Measurements from ENCODE around the gene GPR142.
A peak's percentile ranks its signal among the peaks of the same experiment; 100 is the strongest.

Gene GPR142

DNA sequence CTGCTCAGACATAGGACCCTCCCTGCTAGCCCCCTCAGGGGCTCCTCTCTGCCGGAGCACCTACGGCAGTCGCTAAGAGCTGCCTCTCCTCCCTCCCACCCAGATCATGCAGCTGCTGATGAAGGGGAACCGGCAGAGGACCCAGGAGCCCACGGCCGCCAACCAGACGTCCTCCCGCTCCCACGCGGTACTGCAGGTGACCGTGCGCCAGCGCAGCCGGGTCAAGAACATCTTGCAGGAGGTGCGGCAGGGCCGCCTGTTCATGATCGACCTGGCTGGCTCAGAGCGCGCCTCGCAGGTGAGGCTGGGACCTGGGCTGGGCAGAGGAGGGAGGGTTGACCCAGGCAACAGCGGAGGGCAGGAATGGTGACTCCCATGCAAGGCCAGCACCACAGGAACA lies 22.6 kb upstream of the GPR142 start:
- no peaks in the 10 kb centered on the region for H3K27me3 ChIP-seq (ENCODE audit: insufficient read depth, low read depth, severe bottlenecking)
- DNase-seq, result no peak
- TF ChIP-seq, protein P1, sequence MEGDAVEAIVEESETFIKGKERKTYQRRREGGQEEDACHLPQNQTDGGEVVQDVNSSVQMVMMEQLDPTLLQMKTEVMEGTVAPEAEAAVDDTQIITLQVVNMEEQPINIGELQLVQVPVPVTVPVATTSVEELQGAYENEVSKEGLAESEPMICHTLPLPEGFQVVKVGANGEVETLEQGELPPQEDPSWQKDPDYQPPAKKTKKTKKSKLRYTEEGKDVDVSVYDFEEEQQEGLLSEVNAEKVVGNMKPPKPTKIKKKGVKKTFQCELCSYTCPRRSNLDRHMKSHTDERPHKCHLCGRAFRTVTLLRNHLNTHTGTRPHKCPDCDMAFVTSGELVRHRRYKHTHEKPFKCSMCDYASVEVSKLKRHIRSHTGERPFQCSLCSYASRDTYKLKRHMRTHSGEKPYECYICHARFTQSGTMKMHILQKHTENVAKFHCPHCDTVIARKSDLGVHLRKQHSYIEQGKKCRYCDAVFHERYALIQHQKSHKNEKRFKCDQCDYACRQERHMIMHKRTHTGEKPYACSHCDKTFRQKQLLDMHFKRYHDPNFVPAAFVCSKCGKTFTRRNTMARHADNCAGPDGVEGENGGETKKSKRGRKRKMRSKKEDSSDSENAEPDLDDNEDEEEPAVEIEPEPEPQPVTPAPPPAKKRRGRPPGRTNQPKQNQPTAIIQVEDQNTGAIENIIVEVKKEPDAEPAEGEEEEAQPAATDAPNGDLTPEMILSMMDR (IDR thresholded peaks at IDR 0.05; ENCODE audit: low read depth, low read length), result no peak
- peak overlapping the region; percentile 75 for H3K27ac ChIP-seq
- H3K36me3 ChIP-seq, result no peaks in the 10 kb centered on the region
- no peaks in the 10 kb centered on the region for H3K9me3 ChIP-seq (ENCODE audit: severe bottlenecking)
- no peak overlapping the region for H3K4me3 ChIP-seq (ENCODE audit: low read depth, low read length)

DNA sequence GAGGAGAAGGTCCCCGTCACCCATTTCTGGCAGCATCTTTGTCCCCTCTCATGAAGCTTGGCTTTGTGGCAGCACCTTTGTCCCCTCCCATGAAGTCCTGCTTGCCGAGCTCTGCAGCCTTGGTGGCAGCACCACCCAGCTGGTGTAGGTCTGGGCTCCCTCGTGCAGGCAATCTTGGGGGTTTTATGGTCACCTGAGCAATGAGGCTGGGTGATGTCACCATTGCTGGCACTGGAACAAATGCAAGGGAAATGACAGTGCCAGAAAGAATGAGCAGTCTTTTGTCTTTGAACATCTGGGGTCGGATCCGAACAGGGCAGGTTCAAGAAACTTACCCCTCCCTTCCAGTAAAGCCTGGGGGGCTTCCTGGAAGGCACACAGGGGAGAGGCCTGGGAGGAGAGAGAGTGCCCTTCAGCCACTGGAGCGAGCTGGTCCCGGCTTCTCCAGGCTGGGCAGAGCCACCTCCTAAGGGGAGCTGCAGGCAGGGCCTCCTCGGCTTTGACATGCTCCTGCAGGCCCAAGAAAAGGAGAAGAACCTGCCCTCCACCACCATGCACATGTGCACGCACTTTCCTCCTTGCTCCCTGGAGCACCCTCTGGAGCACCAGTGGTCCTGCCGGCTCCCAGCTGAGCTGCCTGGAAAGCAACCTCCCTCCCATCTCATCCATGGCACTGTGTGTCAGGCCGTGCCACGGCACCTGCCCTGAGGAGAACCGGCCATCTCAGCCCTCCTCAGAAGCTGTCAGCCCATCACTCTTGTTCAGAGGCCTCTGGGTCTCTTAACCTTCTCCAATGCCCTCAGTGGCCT lies 21.7 kb upstream of the GPR142 start:
- Histone ChIP-seq H3K27me3 (ENCODE audit: insufficient read depth, low read depth, severe bottlenecking) (no peaks in the 10 kb centered on the region), H3K4me3 (ENCODE audit: low read depth, low read length) (no peak overlapping the region), H3K9me3 (ENCODE audit: severe bottlenecking) (no peaks in the 10 kb centered on the region), H3K27ac (no peak overlapping the region), H3K36me3 (no peaks in the 10 kb centered on the region)
- TF ChIP-seq, protein P1 (IDR thresholded peaks at IDR 0.05; ENCODE audit: low read depth, low read length), result no peak
- DNase-seq, result no peak

DNA sequence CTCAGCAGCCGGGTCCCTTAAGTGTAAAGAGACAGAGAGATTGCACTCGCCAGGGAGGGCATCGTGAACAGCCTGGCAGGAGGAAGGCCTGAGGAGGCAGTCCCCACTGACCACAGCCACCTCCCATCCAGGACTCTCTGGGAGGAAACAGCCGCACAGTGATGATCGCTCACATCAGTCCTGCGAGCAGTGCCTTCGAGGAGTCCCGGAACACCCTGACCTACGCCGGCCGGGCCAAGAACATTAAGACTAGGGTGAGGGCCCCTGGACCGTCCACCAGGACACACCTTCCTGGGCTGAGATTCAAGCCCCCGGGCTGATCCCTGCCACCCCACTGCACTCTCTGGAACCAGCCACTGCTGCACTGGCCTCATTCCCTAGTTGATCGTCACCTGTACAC lies 19.7 kb upstream of the GPR142 start:
- H3K36me3 ChIP-seq, result no peaks in the 10 kb centered on the region
- TF ChIP-seq, protein P1 (IDR thresholded peaks at IDR 0.05; ENCODE audit: low read depth, low read length), result no peak
- H3K4me3 ChIP-seq (ENCODE audit: low read depth, low read length), result no peak overlapping the region
- H3K27ac ChIP-seq, result peak overlapping the region; percentile 5; the same call in 1 of the 2 replicates
- DNase-seq, result no peak
- no peaks in the 10 kb centered on the region for H3K27me3 ChIP-seq (ENCODE audit: insufficient read depth, low read depth, severe bottlenecking)
- H3K9me3 ChIP-seq (ENCODE audit: severe bottlenecking), result no peaks in the 10 kb centered on the region

DNA sequence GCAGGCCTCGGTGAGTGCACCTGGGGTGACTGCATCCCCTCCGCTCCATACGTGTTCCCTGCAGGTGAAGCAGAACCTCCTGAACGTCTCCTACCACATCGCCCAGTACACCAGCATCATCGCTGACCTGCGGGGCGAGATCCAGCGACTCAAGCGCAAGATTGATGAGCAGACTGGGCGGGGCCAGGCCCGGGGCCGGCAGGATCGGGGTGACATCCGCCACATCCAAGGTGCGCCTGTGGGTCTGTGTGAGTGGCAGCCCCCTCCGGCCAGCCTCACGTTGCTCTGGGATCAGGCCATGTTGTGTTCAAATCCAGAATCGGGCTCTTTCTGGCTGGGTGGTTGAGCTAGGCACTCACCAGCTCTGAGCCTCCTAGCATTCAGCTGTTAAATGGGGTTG lies 18.2 kb upstream of the GPR142 start:
- Histone ChIP-seq H3K4me3 (ENCODE audit: low read depth, low read length) (no peak overlapping the region), H3K27me3 (ENCODE audit: insufficient read depth, low read depth, severe bottlenecking) (no peaks in the 10 kb centered on the region)
- TF ChIP-seq, protein P1 (IDR thresholded peaks at IDR 0.05; ENCODE audit: low read depth, low read length), result no peak

DNA sequence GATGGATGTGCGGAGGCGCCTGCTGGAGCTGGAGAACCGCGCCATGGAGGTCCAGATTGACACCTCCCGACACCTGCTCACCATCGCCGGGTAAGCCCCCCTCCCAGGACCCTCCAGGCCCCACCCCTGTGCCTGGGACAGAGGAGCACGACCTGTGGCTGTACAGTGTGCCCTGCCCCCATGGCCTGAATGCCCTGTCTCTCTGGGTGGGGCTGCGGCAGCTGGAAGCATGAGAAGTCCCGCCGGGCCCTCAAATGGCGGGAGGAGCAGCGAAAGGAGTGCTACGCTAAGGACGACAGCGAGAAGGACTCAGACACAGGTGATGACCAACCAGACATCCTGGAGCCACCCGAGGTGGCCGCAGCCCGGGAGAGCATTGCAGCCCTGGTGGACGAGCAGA lies 16.8 kb upstream of the GPR142 start:
- TF ChIP-seq, protein P1 (IDR thresholded peaks at IDR 0.05; ENCODE audit: low read depth, low read length), result no peak
- no peak for DNase-seq
- Histone ChIP-seq H3K27me3 (ENCODE audit: insufficient read depth, low read depth, severe bottlenecking) (no peaks in the 10 kb centered on the region), H3K9me3 (ENCODE audit: severe bottlenecking) (no peaks in the 10 kb centered on the region), H3K4me3 (ENCODE audit: low read depth, low read length) (no peak overlapping the region), H3K36me3 (no peaks in the 10 kb centered on the region), H3K27ac (peak overlapping the region; percentile 23; the same call in 1 of the 2 replicates)

More for the DNA sequence above, 18.2 kb upstream of the GPR142 start:
- H3K9me3 ChIP-seq (ENCODE audit: severe bottlenecking), result no peaks in the 10 kb centered on the region
- H3K27ac ChIP-seq, result no peak overlapping the region; the same call in 1 of the 2 replicates
- no peaks in the 10 kb centered on the region for H3K36me3 ChIP-seq
- no peak for DNase-seq
